ENCODE results near the gene UTS2. TPM values are rescaled to one million over a fixed set of nuclear protein-coding genes. Genes with fewer than 3 reads are reported as not detected.

The UTS2 gene
- total RNA-seq, 4 donors from 2014 or later, result not detected

DNA sequence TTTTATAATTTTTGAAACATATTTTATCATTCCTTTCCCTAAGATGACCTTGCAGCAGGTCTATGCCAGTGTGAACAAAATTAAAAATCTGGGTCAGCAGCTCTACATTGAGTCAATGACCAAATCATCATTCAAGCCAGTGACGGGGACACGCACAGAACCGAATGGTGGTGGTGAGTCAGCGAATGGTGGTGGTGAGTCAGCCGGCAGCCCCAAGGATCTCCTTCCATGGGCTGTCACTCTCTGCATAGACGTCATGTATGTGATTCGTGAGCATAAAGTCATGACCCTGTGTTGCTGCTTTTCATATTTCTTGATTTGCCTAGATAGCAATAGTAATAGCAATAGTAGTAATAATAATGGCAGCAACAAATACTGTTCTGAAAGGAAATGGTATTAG lies 42.5 kb downstream of the UTS2 start:
- no peaks in the 10 kb centered on the region for H3K4me1 ChIP-seq
- peaks cover 0 to 39% (median 12%) of the 10 kb centered on the region in 4 donors for H3K36me3 ChIP-seq
- TF ChIP-seq EP300 (IDR thresholded peaks at IDR 0.05; ENCODE audit: low read depth) (no peak), POLR2A (IDR thresholded peaks at IDR 0.05) (no peak), POLR2AphosphoS5 (IDR thresholded peaks at IDR 0.05) (no peak)
- TF ChIP-seq, protein P1, sequence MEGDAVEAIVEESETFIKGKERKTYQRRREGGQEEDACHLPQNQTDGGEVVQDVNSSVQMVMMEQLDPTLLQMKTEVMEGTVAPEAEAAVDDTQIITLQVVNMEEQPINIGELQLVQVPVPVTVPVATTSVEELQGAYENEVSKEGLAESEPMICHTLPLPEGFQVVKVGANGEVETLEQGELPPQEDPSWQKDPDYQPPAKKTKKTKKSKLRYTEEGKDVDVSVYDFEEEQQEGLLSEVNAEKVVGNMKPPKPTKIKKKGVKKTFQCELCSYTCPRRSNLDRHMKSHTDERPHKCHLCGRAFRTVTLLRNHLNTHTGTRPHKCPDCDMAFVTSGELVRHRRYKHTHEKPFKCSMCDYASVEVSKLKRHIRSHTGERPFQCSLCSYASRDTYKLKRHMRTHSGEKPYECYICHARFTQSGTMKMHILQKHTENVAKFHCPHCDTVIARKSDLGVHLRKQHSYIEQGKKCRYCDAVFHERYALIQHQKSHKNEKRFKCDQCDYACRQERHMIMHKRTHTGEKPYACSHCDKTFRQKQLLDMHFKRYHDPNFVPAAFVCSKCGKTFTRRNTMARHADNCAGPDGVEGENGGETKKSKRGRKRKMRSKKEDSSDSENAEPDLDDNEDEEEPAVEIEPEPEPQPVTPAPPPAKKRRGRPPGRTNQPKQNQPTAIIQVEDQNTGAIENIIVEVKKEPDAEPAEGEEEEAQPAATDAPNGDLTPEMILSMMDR (IDR thresholded peaks at IDR 0.05), result no peak
- peaks cover 8 to 13% of the 10 kb centered on the region in 2 donors for H3K9me3 ChIP-seq
- H3K27ac ChIP-seq, result no peak overlapping the region
- no peak overlapping the region for H3K4me3 ChIP-seq
- in situ Hi-C loops (cut with MboI; ENCODE audit: low pct_ligation_motif_present in 1 of 4, low pct_unique_long_range_greater_than_20kb in 1 of 4, low sequenced_read_pairs in 3 of 4) (no loop called here), intact Hi-C loops (cut with DNase I; ENCODE audit: low total_unique reads) (no loop called here)
- H3K27me3 ChIP-seq, result no peaks in the 10 kb centered on the region
- DNase-seq, result no peak
- 84 to 86% methylated on average over 7 of the region's 7 CpGs for WGBS, 2 donors (ENCODE audit: low coverage in 1 of 2)

DNA sequence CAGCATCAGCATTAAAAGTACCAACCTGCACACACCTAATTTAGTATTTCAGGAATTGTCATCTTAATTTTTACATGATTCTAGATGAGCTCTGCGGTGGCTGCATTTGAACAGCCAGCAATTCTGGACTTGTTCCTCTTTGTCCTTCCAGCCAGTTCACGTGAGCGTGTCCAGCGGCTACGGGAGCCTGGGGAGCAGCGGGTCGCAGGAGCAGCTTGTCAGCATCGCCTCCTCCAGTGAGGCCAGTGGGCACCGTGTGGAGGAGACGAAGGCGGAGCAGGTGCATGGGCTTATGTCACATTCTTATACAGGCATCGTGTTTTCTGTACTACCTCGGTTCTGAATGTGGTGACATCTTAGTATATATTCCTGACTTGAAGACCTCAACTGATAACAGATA lies 43.1 kb downstream of the UTS2 start:
- no peaks in the 10 kb centered on the region for H3K4me1 ChIP-seq
- no peak for DNase-seq
- H3K4me3 ChIP-seq, result no peak overlapping the region
- WGBS, 2 donors (ENCODE audit: low coverage in 1 of 2), result 92 to 94% methylated on average over 2 to 13 of the region's 13 CpGs
- H3K9me3 ChIP-seq, result peaks cover 8 to 13% of the 10 kb centered on the region in 2 donors
- H3K27me3 ChIP-seq, result no peaks in the 10 kb centered on the region
- no peak overlapping the region for H3K27ac ChIP-seq
- in situ Hi-C loops (cut with MboI; ENCODE audit: low pct_ligation_motif_present in 1 of 4, low pct_unique_long_range_greater_than_20kb in 1 of 4, low sequenced_read_pairs in 3 of 4), result no loop called here
- TF ChIP-seq, protein P1 (IDR thresholded peaks at IDR 0.05), result no peak
- TF ChIP-seq EP300 (IDR thresholded peaks at IDR 0.05; ENCODE audit: low read depth) (no peak), POLR2A (IDR thresholded peaks at IDR 0.05) (no peak), POLR2AphosphoS5 (IDR thresholded peaks at IDR 0.05) (no peak)
- intact Hi-C loops (cut with DNase I; ENCODE audit: low total_unique reads), result no loop called here
- peaks cover 0 to 39% (median 12%) of the 10 kb centered on the region in 4 donors for H3K36me3 ChIP-seq

GRCh38 chr1:7808253-7808844 lies 44.5 kb downstream of the UTS2 start:
- Histone ChIP-seq H3K27ac (no peak overlapping the region), H3K4me3 (no peak overlapping the region), H3K36me3 (peaks cover 0 to 40% (median 7%) of the 10 kb centered on the region in 4 donors), H3K9me3 (peaks cover 2 to 5% of the 10 kb centered on the region in 2 donors), H3K4me1 (no peaks in the 10 kb centered on the region), H3K27me3 (no peaks in the 10 kb centered on the region)
- in situ Hi-C loops (cut with MboI; ENCODE audit: low pct_ligation_motif_present in 1 of 4, low pct_unique_long_range_greater_than_20kb in 1 of 4, low sequenced_read_pairs in 3 of 4), result no loop called here
- WGBS, 2 donors (ENCODE audit: low coverage in 1 of 2), result 9 to 13% methylated on average over 1 of the region's 1 CpG
- intact Hi-C loops (cut with DNase I; ENCODE audit: low total_unique reads), result no loop called here
- TF ChIP-seq EP300 (IDR thresholded peaks at IDR 0.05; ENCODE audit: low read depth), result no peak
- TF ChIP-seq, protein P1 (IDR thresholded peaks at IDR 0.05), result peak; percentile 40 to 53 (median 47)
- DNase-seq, result no peak

- in situ Hi-C loops (cut with MboI; ENCODE audit: low pct_ligation_motif_present in 1 of 4, low pct_unique_long_range_greater_than_20kb in 1 of 4, low sequenced_read_pairs in 3 of 4), result no loop called here
- DNase-seq, result no peak
- Histone ChIP-seq H3K36me3 (peaks cover 0 to 33% (median 3%) of the 10 kb centered on the region in 4 donors), H3K27me3 (no peaks in the 10 kb centered on the region), H3K27ac (no peak overlapping the region), H3K4me1 (no peaks in the 10 kb centered on the region), H3K4me3 (no peak overlapping the region), H3K9me3 (no peaks in the 10 kb centered on the region)
- 90 to 92% methylated on average over 9 of the region's 9 CpGs for WGBS, 2 donors (ENCODE audit: low coverage in 1 of 2)
- intact Hi-C loops (cut with DNase I; ENCODE audit: low total_unique reads), result no loop called here
- TF ChIP-seq POLR2AphosphoS5 (IDR thresholded peaks at IDR 0.05), result no peak
- TF ChIP-seq, protein P1 (IDR thresholded peaks at IDR 0.05), result no peak
- no peak for TF ChIP-seq EP300 (IDR thresholded peaks at IDR 0.05; ENCODE audit: low read depth)
- no peak for TF ChIP-seq POLR2A (IDR thresholded peaks at IDR 0.05)
These were observed 47.4 kb downstream of the UTS2 start for GRCh38 chr1:7805460-7805859.

Other genes with a start within 250 kb of the UTS2 start
- 10 to 100 TPM; 81.1 to 91.8 (median 85.5) TPM for gene VAMP3, start 81.8 kb downstream of the UTS2 start, total RNA-seq
- 10 to 100 TPM in 3 of 4 donors, 1 to 10 TPM in 1; 3.8 to 23.9 (median 12.9) TPM for gene PER3, start 68.8 kb downstream of the UTS2 start, total RNA-seq
- gene TNFRSF9, start 87.8 kb upstream of the UTS2 start, total RNA-seq, result under 1 TPM in 1 of 4 donors, not detected in 3; 0.48 TPM
- gene PARK7, start 108.6 kb upstream of the UTS2 start, total RNA-seq, result 100 to 1,000 TPM in 1 of 4 donors, 10 to 100 TPM in 3; 40.4 to 103 (median 82.8) TPM
- 100 to 1,000 TPM in 1 of 4 donors, 10 to 100 TPM in 2, 1 to 10 TPM in 1; 10.0 to 101 (median 70.0) TPM for gene ERRFI1, start 173.2 kb upstream of the UTS2 start, total RNA-seq